ENCODE results near the gene FBXO21. TPM values are rescaled to one million over a fixed set of nuclear protein-coding genes. Genes with fewer than 3 reads are reported as not detected.

Gene FBXO21
- total RNA-seq, 1 experiment from 2014 or later, result 57.5 TPM

DNA sequence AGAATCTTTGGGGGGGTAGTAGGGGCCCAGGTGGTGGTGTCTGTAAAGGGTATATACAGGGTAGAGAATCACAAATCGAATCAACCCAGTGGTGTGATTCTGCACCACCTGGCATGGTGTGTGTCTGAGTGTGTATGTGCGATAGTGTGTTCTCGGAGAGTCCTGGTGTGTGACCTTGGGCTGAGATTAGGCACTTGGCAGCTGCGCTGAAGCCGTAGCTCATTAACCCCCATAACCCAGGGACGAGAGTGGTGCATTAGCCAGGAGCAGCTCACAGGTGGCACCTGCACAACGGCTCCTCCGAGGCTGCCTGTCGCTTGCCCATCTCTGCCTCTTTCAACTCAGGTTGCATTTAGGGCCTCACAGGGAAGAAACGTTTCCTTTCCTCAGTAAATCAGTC, 75.5 kb downstream of the FBXO21 start:
- CTCF ChIA-PET, result interaction anchor here (0.8 kb wide), 1 partner anchor 22 kb away, joined by 3 read pairs; no protein-coding TSS in a partner anchor
- no TSS peak for BruUV-seq (replicated peaks)
- Mint-ChIP-seq H3K36me3 (ENCODE audit: insufficient read depth, unreplicated experiment) (no peaks in the 10 kb centered on the region), H3K27me3 (ENCODE audit: unreplicated experiment) (no peaks in the 10 kb centered on the region), H3K9me3 (ENCODE audit: low read depth, unreplicated experiment) (no peaks in the 10 kb centered on the region), H3K4me1 (ENCODE audit: low read depth, unreplicated experiment) (no peaks in the 10 kb centered on the region), H3K27ac (ENCODE audit: unreplicated experiment) (no peak overlapping the region), H3K4me3 (ENCODE audit: low read depth, unreplicated experiment) (no peak overlapping the region)
- intact Hi-C loops (cut with micrococcal nuclease; ENCODE audit: unreplicated experiment), result no loop called here
- DNase-seq, result no peak
- no peak for TF ChIP-seq CTCF (IDR thresholded peaks at IDR 0.05; ENCODE audit: unreplicated experiment)

DNA sequence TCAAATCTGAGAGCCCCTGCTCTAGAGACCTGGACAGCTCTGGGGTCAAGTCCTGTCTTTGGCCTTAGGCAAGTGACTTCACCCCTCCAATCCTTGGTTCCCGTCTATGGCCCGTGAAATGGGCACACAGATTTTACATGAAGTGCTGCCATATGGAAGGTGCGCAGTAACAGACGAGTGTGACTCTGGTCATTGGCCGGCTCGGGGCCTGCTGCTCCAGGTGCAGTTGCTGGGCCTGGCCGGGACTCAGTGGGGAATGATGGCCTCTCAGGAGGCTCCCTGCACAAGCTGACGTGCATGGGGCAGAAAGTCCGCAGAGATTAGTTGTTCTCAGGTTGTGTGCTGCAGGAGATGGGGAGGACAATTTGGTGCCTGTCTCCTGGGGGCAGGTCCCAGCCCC, 77.0 kb downstream of the FBXO21 start:
- Mint-ChIP-seq H3K9me3 (ENCODE audit: low read depth, unreplicated experiment) (no peaks in the 10 kb centered on the region), H3K36me3 (ENCODE audit: insufficient read depth, unreplicated experiment) (no peaks in the 10 kb centered on the region), H3K27me3 (ENCODE audit: unreplicated experiment) (no peaks in the 10 kb centered on the region), H3K27ac (ENCODE audit: unreplicated experiment) (no peak overlapping the region), H3K4me1 (ENCODE audit: low read depth, unreplicated experiment) (no peaks in the 10 kb centered on the region), H3K4me3 (ENCODE audit: low read depth, unreplicated experiment) (no peak overlapping the region)
- no peak for DNase-seq
- CTCF ChIA-PET, result interaction anchor here (0.6 to 0.7 kb wide), 2 partner anchors 51 to 568 kb away, joined by 3 to 6 read pairs; no protein-coding TSS in a partner anchor
- TF ChIP-seq CTCF (IDR thresholded peaks at IDR 0.05; ENCODE audit: unreplicated experiment), result no peak
- BruUV-seq (replicated peaks), result no TSS peak
- intact Hi-C loops (cut with micrococcal nuclease; ENCODE audit: unreplicated experiment), result no loop called here

GRCh38 chr12:117111821-117112595, 78.3 kb downstream of the FBXO21 start:
- intact Hi-C loops (cut with micrococcal nuclease; ENCODE audit: unreplicated experiment), result no loop called here
- CTCF ChIA-PET, result no interaction called here
- H3K4me1 Mint-ChIP-seq (ENCODE audit: low read depth, unreplicated experiment), result peaks cover 8% of the 10 kb centered on the region
- H3K9me3 Mint-ChIP-seq (ENCODE audit: low read depth, unreplicated experiment), result no peaks in the 10 kb centered on the region
- no TSS peak for BruUV-seq (replicated peaks)
- DNase-seq, result no peak
- H3K36me3 Mint-ChIP-seq (ENCODE audit: insufficient read depth, unreplicated experiment), result peaks cover 3% of the 10 kb centered on the region
- no peak overlapping the region for H3K4me3 Mint-ChIP-seq (ENCODE audit: low read depth, unreplicated experiment)
- no peak for TF ChIP-seq CTCF (IDR thresholded peaks at IDR 0.05; ENCODE audit: unreplicated experiment)
- H3K27ac Mint-ChIP-seq (ENCODE audit: unreplicated experiment), result no peak overlapping the region
- peaks cover 9% of the 10 kb centered on the region for H3K27me3 Mint-ChIP-seq (ENCODE audit: unreplicated experiment)

- CTCF ChIA-PET, result no interaction called here
- DNase-seq, result no peak
- no peaks in the 10 kb centered on the region for H3K9me3 Mint-ChIP-seq (ENCODE audit: low read depth, unreplicated experiment)
- H3K27ac Mint-ChIP-seq (ENCODE audit: unreplicated experiment), result no peak overlapping the region
- H3K4me1 Mint-ChIP-seq (ENCODE audit: low read depth, unreplicated experiment), result peaks cover 14% of the 10 kb centered on the region
- intact Hi-C loops (cut with micrococcal nuclease; ENCODE audit: unreplicated experiment), result no loop called here
- TF ChIP-seq CTCF (IDR thresholded peaks at IDR 0.05; ENCODE audit: unreplicated experiment), result no peak
- no TSS peak for BruUV-seq (replicated peaks)
- H3K4me3 Mint-ChIP-seq (ENCODE audit: low read depth, unreplicated experiment), result no peak overlapping the region
- H3K36me3 Mint-ChIP-seq (ENCODE audit: insufficient read depth, unreplicated experiment), result peaks cover 7% of the 10 kb centered on the region
- peaks cover 14% of the 10 kb centered on the region for H3K27me3 Mint-ChIP-seq (ENCODE audit: unreplicated experiment)
Measured at GRCh38 chr12:117111386-117111785, 78.9 kb downstream of the FBXO21 start.
